Liver (tissue), 9 donors: Measurements from ENCODE around the gene KNCN. TPM values are rescaled to one million over a fixed set of nuclear protein-coding genes. Genes with fewer than 3 reads are reported as not detected.

Experiments used
- DNase-seq: peaks from one replicate; pipeline ENCODE4 v3.0.0-alpha.2; 2017; ENCODE audit warnings: low spot score
- H3K27ac ChIP-seq, 2 donors: one replicate each; pipeline ENCODE4 v1.7.0; 2013; ENCODE audit warnings: inconsistent platforms in 2 of 2, low read length in 2 of 2, control low read depth in 1 of 2, low read depth in 1 of 2, mild to moderate bottlenecking in 1 of 2
- H3K27me3 ChIP-seq, 4 donors: one replicate each; pipeline versions ENCODE4 v1.6.1 to v1.7.0; 2013; ENCODE audit warnings: low read length in 3 of 4, inconsistent platforms in 1 of 4, mild to moderate bottlenecking in 1 of 4, moderate library complexity in 1 of 4; ENCODE audit not compliant: control insufficient read depth in 4 of 4, insufficient read depth in 4 of 4
- H3K36me3 ChIP-seq, 4 donors: one replicate each; pipeline versions ENCODE4 v1.6.1 to v1.7.0; 2013; ENCODE audit warnings: low read length in 3 of 4, mild to moderate bottlenecking in 3 of 4, low read depth in 1 of 4, moderate library complexity in 1 of 4; ENCODE audit not compliant: control insufficient read depth in 4 of 4, insufficient read depth in 3 of 4
- H3K4me1 ChIP-seq, 4 donors: one replicate each; pipeline versions ENCODE4 v1.6.1 to v1.7.0; 2013; ENCODE audit warnings: low read length in 3 of 4, mild to moderate bottlenecking in 3 of 4, moderate library complexity in 1 of 4; ENCODE audit not compliant: control insufficient read depth in 4 of 4, insufficient read depth in 4 of 4
- H3K4me3 ChIP-seq, 3 donors: one replicate each; pipeline versions ENCODE4 v1.6.1 to v1.7.0; 2013; ENCODE audit warnings: low read length in 3 of 3, control low read depth in 1 of 3, low read depth in 1 of 3, mild to moderate bottlenecking in 1 of 3
- H3K9ac ChIP-seq, 2 donors: one replicate each; pipeline ENCODE4 v1.7.0; 2013; ENCODE audit warnings: low read length in 2 of 2, mild to moderate bottlenecking in 2 of 2, moderate library complexity in 2 of 2, control low read depth in 1 of 2, low read depth in 1 of 2
- H3K9me3 ChIP-seq, 4 donors: one replicate each; pipeline versions ENCODE4 v1.6.1 to v1.7.0; 2013; ENCODE audit warnings: low read length in 3 of 4; ENCODE audit not compliant: control insufficient read depth in 4 of 4
- ATF3 ChIP-seq: IDR thresholded peaks from 2 replicates; pipeline ENCODE4 v1.6.1; 2016; ENCODE audit warnings: antibody characterized with exemption
- CTCF ChIP-seq: fragments of 150-350 bp; IDR thresholded peaks from 2 replicates; pipeline ENCODE4 v1.5.1; 2017; ENCODE audit warnings: improper control_type of control experiment, low read depth, low read length; ENCODE audit not compliant: missing input control
- FOXA1 ChIP-seq: IDR thresholded peaks from 2 replicates; pipeline ENCODE4 v1.6.1; 2016; ENCODE audit warnings: antibody characterized with exemption
- FOXA2 ChIP-seq: IDR thresholded peaks from 2 replicates; pipeline ENCODE4 v1.6.1; 2016; ENCODE audit warnings: antibody characterized with exemption
- HNF4A ChIP-seq, 2 donors: conservative IDR thresholded peaks; 2 replicates each; pipeline ENCODE4 v1.6.1; 2016; ENCODE audit warnings: antibody characterized with exemption in 2 of 2, mild to moderate bottlenecking in 2 of 2
- JUND ChIP-seq, 2 donors: IDR thresholded peaks; 2 replicates each; pipeline ENCODE4 v1.6.1; 2016; ENCODE audit warnings: antibody characterized with exemption in 2 of 2
- MAX ChIP-seq: IDR thresholded peaks from 2 replicates; pipeline ENCODE4 v1.6.1; 2016; ENCODE audit warnings: antibody characterized with exemption
- NR2F2 ChIP-seq: IDR thresholded peaks from 2 replicates; pipeline ENCODE4 v1.6.1; 2016; ENCODE audit warnings: antibody characterized with exemption
- RAD21 ChIP-seq, 2 donors: IDR thresholded peaks; 2 replicates each; pipeline ENCODE4 v1.6.1; 2016; ENCODE audit warnings: antibody characterized with exemption in 2 of 2, mild to moderate bottlenecking in 2 of 2
- REST ChIP-seq: IDR thresholded peaks from 2 replicates; pipeline ENCODE4 v1.6.1; 2016; ENCODE audit warnings: antibody characterized with exemption, mild to moderate bottlenecking
- RXRA ChIP-seq, 2 donors: IDR thresholded peaks; 2 replicates each; pipeline ENCODE4 v1.6.1; 2017 to 2018; ENCODE audit warnings: antibody characterized with exemption in 2 of 2, mild to moderate bottlenecking in 1 of 2
- SP1 ChIP-seq: IDR thresholded peaks from 2 replicates; pipeline ENCODE4 v1.6.1; 2018; ENCODE audit warnings: antibody characterized with exemption, mild to moderate bottlenecking
- YY1 ChIP-seq: IDR thresholded peaks from 2 replicates; pipeline ENCODE4 v1.6.1; 2016; ENCODE audit warnings: antibody characterized with exemption, mild to moderate bottlenecking
- ZBTB33 ChIP-seq: IDR thresholded peaks from 2 replicates; pipeline ENCODE4 v1.6.1; 2016; ENCODE audit warnings: antibody characterized with exemption
- WGBS: extraction: QIAGEN DNeasy Blood & Tissue Kit; methylation state at CpG from one replicate; pipeline ENCODE4 v1.1.7; 2013; 5-methylcytosine and 5-hydroxymethylcytosine counted together
- polyA plus RNA-seq, 2 donors: library from polyadenylated mRNA; stranded (reverse) in 1 of 2; unstranded in 1 of 2; fragments of 200-250 nt in 1 of 2; fragments of >200 nt in 1 of 2; fragmentation: Nextera tagmentation in 1 of 2; extraction: Ambion mirVana in 1 of 2; gene quantifications; one replicate each; pipeline versions ENCODE4 v1.2.1 to v1.2.3, GENCODE V29; 2013 to 2015
- total RNA-seq, 2 donors: library from RNA; depleted of rRNA; stranded (reverse); fragments of >200 nt; gene quantifications; one replicate each; pipeline ENCODE4 v1.2.3, GENCODE V29; 2014
- donor health status: healthy.
- donor health status: healthy.
- donor health status: healthy.
- donor health status: healthy.
- donor health status: healthy.

KNCN gene
- total and polyA plus RNA-seq, 4 donors, result not detected

- peaks cover 0 to 13% (median 7%) of the 10 kb centered on the region in 4 donors for H3K4me1 ChIP-seq
- DNase-seq, result no peak
- H3K27me3 ChIP-seq, result peaks cover 0 to 4% (median 0%) of the 10 kb centered on the region in 4 donors
- no peak overlapping the region for H3K4me3 ChIP-seq
- H3K36me3 ChIP-seq, result no peaks in the 10 kb centered on the region
- no peaks in the 10 kb centered on the region for H3K9me3 ChIP-seq
- H3K9ac ChIP-seq, result no peak overlapping the region
- 73% methylated on average over 15 of the region's 15 CpGs for WGBS
- H3K27ac ChIP-seq, result no peak overlapping the region
- TF ChIP-seq RAD21 (IDR thresholded peaks at IDR 0.05) (no peak), ZBTB33 (no peak), NR2F2 (no peak)
Measured at GRCh38 chr1:46520063-46520911, 31.2 kb downstream of the KNCN start.

- WGBS, result 75% methylated on average over 4 of the region's 4 CpGs
- H3K27me3 ChIP-seq, result peaks cover 0 to 4% (median 0%) of the 10 kb centered on the region in 4 donors
- no peaks in the 10 kb centered on the region for H3K36me3 ChIP-seq
- peaks cover 0 to 13% (median 7%) of the 10 kb centered on the region in 4 donors for H3K4me1 ChIP-seq
- no peak overlapping the region for H3K27ac ChIP-seq
- no peak overlapping the region for H3K9ac ChIP-seq
- TF ChIP-seq MAX (no peak), FOXA2 (no peak), FOXA1 (no peak), SP1 (no peak), CTCF (no peak), ATF3 (no peak), RXRA (IDR thresholded peaks at IDR 0.05) (no peak), RAD21 (IDR thresholded peaks at IDR 0.05) (no peak), YY1 (no peak), REST (no peak), HNF4A (conservative IDR thresholded peaks at IDR 0.05) (no peak), JUND (IDR thresholded peaks at IDR 0.05) (no peak)
- no peak overlapping the region for H3K4me3 ChIP-seq
- no peak for DNase-seq
- H3K9me3 ChIP-seq, result no peaks in the 10 kb centered on the region
Measured at GRCh38 chr1:46519209-46519608, 32.2 kb downstream of the KNCN start.
